ENCODE data around the gene SGPL1.

SGPL1 gene

GRCh38 chr10:70791386-70792039 is 24.2 kb upstream of the SGPL1 start:
- TF ChIP-seq GATA3 (IDR thresholded peaks at IDR 0.05; ENCODE audit: low read depth, low read length) = no peak
- TF ChIP-seq GATA2 (IDR thresholded peaks at IDR 0.05; ENCODE audit: low read depth, low read length) = no peak

GRCh38 chr10:70795613-70796012 is 20.1 kb upstream of the SGPL1 start:
- TF ChIP-seq GATA2 (IDR thresholded peaks at IDR 0.05; ENCODE audit: low read depth, low read length) (no peak), GATA3 (IDR thresholded peaks at IDR 0.05; ENCODE audit: low read depth, low read length) (no peak)

- no peak for TF ChIP-seq GATA3 (IDR thresholded peaks at IDR 0.05; ENCODE audit: low read depth, low read length)
- no peak for TF ChIP-seq GATA2 (IDR thresholded peaks at IDR 0.05; ENCODE audit: low read depth, low read length)
Measured at GRCh38 chr10:70797840-70798239, 17.9 kb upstream of the SGPL1 start.

- TF ChIP-seq GATA3 (IDR thresholded peaks at IDR 0.05; ENCODE audit: low read depth, low read length) (no peak), GATA2 (IDR thresholded peaks at IDR 0.05; ENCODE audit: low read depth, low read length) (no peak)
Measured at GRCh38 chr10:70799124-70799523, 16.6 kb upstream of the SGPL1 start.

- TF ChIP-seq GATA2 (IDR thresholded peaks at IDR 0.05; ENCODE audit: low read depth, low read length) = no peak
- TF ChIP-seq GATA3 (IDR thresholded peaks at IDR 0.05; ENCODE audit: low read depth, low read length) = no peak
Measured at GRCh38 chr10:70801854-70802253, 13.9 kb upstream of the SGPL1 start.

- no peak for TF ChIP-seq GATA2 (IDR thresholded peaks at IDR 0.05; ENCODE audit: low read depth, low read length)
- TF ChIP-seq GATA3 (IDR thresholded peaks at IDR 0.05; ENCODE audit: low read depth, low read length) = no peak
Measured at GRCh38 chr10:70803775-70804420, 11.8 kb upstream of the SGPL1 start.

GRCh38 chr10:70804421-70804808 is 11.3 kb upstream of the SGPL1 start:
- TF ChIP-seq GATA3 (IDR thresholded peaks at IDR 0.05; ENCODE audit: low read depth, low read length) (no peak), GATA2 (IDR thresholded peaks at IDR 0.05; ENCODE audit: low read depth, low read length) (no peak)

GRCh38 chr10:70805619-70806215 is 10.0 kb upstream of the SGPL1 start:
- TF ChIP-seq GATA2 (IDR thresholded peaks at IDR 0.05; ENCODE audit: low read depth, low read length) (no peak), GATA3 (IDR thresholded peaks at IDR 0.05; ENCODE audit: low read depth, low read length) (no peak)

- TF ChIP-seq GATA3 (IDR thresholded peaks at IDR 0.05; ENCODE audit: low read depth, low read length) (no peak), GATA2 (IDR thresholded peaks at IDR 0.05; ENCODE audit: low read depth, low read length) (no peak)
Measured at GRCh38 chr10:70806841-70807240, 8.9 kb upstream of the SGPL1 start.

GRCh38 chr10:70807556-70807955 is 8.2 kb upstream of the SGPL1 start:
- TF ChIP-seq GATA3 (IDR thresholded peaks at IDR 0.05; ENCODE audit: low read depth, low read length) = no peak
- TF ChIP-seq GATA2 (IDR thresholded peaks at IDR 0.05; ENCODE audit: low read depth, low read length) = no peak

GRCh38 chr10:70809011-70809611 is 6.6 kb upstream of the SGPL1 start:
- TF ChIP-seq GATA3 (IDR thresholded peaks at IDR 0.05; ENCODE audit: low read depth, low read length) = no peak
- TF ChIP-seq GATA2 (IDR thresholded peaks at IDR 0.05; ENCODE audit: low read depth, low read length) = no peak

- no peak for TF ChIP-seq GATA3 (IDR thresholded peaks at IDR 0.05; ENCODE audit: low read depth, low read length)
- no peak for TF ChIP-seq GATA2 (IDR thresholded peaks at IDR 0.05; ENCODE audit: low read depth, low read length)
Measured at GRCh38 chr10:70809726-70810125, 6.0 kb upstream of the SGPL1 start.

- TF ChIP-seq GATA2 (IDR thresholded peaks at IDR 0.05; ENCODE audit: low read depth, low read length) (no peak), GATA3 (IDR thresholded peaks at IDR 0.05; ENCODE audit: low read depth, low read length) (peak; percentile 72)
Measured at GRCh38 chr10:70810967-70811366, 4.8 kb upstream of the SGPL1 start.

- no peak for TF ChIP-seq GATA3 (IDR thresholded peaks at IDR 0.05; ENCODE audit: low read depth, low read length)
- TF ChIP-seq GATA2 (IDR thresholded peaks at IDR 0.05; ENCODE audit: low read depth, low read length) = no peak
Measured at GRCh38 chr10:70811881-70812280, 3.9 kb upstream of the SGPL1 start.

- TF ChIP-seq GATA2 (IDR thresholded peaks at IDR 0.05; ENCODE audit: low read depth, low read length) = no peak
- no peak for TF ChIP-seq GATA3 (IDR thresholded peaks at IDR 0.05; ENCODE audit: low read depth, low read length)
Measured at GRCh38 chr10:70812814-70813213, 2.9 kb upstream of the SGPL1 start.

Measured in SH-SY5Y (cell line).